ENCODE data around the gene RGS2.

RGS2 gene

DNA sequence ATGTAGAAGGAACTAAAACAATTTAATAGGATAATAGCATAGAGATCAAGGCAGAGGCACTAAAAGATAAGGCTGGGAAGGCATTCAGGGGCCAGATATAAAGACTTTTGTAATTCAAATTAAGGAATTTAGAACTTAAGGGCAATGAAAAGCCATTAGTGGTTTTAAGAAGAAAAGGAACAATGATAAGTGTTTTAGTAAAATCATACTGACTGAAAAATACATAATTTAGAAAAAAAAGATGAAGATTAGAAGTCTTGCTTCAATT is 14.1 kb upstream of the RGS2 start:
- TF ChIP-seq, protein P1, sequence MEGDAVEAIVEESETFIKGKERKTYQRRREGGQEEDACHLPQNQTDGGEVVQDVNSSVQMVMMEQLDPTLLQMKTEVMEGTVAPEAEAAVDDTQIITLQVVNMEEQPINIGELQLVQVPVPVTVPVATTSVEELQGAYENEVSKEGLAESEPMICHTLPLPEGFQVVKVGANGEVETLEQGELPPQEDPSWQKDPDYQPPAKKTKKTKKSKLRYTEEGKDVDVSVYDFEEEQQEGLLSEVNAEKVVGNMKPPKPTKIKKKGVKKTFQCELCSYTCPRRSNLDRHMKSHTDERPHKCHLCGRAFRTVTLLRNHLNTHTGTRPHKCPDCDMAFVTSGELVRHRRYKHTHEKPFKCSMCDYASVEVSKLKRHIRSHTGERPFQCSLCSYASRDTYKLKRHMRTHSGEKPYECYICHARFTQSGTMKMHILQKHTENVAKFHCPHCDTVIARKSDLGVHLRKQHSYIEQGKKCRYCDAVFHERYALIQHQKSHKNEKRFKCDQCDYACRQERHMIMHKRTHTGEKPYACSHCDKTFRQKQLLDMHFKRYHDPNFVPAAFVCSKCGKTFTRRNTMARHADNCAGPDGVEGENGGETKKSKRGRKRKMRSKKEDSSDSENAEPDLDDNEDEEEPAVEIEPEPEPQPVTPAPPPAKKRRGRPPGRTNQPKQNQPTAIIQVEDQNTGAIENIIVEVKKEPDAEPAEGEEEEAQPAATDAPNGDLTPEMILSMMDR (conservative IDR thresholded peaks at IDR 0.05; ENCODE audit: low read depth, low read length) = no peak
- H3K4me3 ChIP-seq (ENCODE audit: low read length) = no peak overlapping the region
- no peak for DNase-seq (ENCODE audit: low read depth)

- no peak for DNase-seq (ENCODE audit: low read depth)
Observed at GRCh38 chr1:192795916-192796618, 12.8 kb upstream of the RGS2 start.

GRCh38 chr1:192797143-192797542 is 11.7 kb upstream of the RGS2 start:
- DNase-seq (ENCODE audit: low read depth) = no peak
- TF ChIP-seq, protein P1 (conservative IDR thresholded peaks at IDR 0.05; ENCODE audit: low read depth, low read length) = no peak
- H3K4me3 ChIP-seq (ENCODE audit: low read length) = no peak overlapping the region

More at GRCh38 chr1:192795916-192796618, 12.8 kb upstream of the RGS2 start:
- no peak overlapping the region for H3K4me3 ChIP-seq (ENCODE audit: low read length)
- TF ChIP-seq, protein P1 (conservative IDR thresholded peaks at IDR 0.05; ENCODE audit: low read depth, low read length) = no peak

DNA sequence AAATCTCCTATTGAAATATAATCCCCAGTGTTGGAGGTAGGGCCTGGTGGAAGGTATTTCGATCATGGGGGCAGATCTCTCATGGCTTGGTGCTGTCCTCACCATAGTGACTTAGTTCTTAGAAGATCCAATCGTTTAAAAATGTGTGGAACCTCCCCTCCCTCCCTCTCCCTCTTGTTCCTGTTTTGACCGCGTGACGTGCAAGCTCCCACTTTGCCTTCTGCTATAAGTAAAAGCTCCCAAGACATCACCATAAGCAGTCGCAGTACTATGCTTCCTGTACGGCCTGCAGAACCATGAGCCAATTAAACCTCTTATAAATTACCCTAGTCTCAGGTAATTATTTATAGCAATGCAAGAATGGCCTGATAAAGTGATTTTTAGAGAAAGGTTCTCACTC is 10.9 kb upstream of the RGS2 start:
- no peak overlapping the region for H3K4me3 ChIP-seq (ENCODE audit: low read length)
- no peak for DNase-seq (ENCODE audit: low read depth)
- TF ChIP-seq, protein P1 (conservative IDR thresholded peaks at IDR 0.05; ENCODE audit: low read depth, low read length) = no peak

DNA sequence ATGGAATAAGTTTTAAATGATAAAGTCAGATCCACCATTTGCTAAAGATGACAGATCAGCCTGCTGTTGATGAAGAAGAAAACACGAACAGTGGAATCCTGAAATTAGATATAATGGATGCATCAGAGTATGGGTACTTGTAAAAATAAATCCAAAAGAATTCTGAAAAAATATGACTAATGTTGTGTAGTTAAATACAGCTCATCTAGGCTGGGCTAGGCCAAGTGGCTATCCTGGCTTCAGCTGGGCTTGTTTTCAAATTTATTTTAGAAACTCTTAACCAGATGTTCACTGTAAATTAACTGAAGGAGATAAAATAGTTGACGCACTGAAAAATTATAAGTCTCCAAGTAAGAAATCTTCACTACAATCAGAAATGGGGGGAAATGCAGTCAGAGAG is 7.4 kb upstream of the RGS2 start:
- DNase-seq (ENCODE audit: low read depth) = no peak
- TF ChIP-seq, protein P1 (conservative IDR thresholded peaks at IDR 0.05; ENCODE audit: low read depth, low read length) = no peak
- H3K4me3 ChIP-seq (ENCODE audit: low read length) = no peak overlapping the region

DNA sequence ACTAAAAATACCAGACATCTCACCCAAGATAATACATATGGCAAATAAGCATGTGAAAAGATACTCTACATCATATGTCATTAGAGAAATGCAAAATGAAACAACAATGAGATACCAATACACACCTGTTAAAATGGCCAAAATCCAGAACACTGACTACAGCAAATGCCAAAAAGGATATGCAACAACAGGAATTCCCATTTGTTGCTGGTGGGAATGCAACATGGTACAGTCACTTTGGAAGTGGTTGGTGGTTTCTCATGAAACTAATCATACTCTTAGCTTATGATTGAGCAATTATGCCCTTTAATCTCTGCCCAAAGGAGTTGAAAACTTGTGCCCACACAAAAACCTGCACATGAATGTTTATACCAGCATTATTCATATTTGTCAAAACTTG is 6.4 kb upstream of the RGS2 start:
- no peak for DNase-seq (ENCODE audit: low read depth)
- no peak overlapping the region for H3K4me3 ChIP-seq (ENCODE audit: low read length)
- TF ChIP-seq, protein P1 (conservative IDR thresholded peaks at IDR 0.05; ENCODE audit: low read depth, low read length) = no peak

- no peak for DNase-seq (ENCODE audit: low read depth)
- H3K4me3 ChIP-seq (ENCODE audit: low read length) = no peak overlapping the region
- TF ChIP-seq, protein P1 (conservative IDR thresholded peaks at IDR 0.05; ENCODE audit: low read depth, low read length) = no peak
Observed at GRCh38 chr1:192803501-192803900, 5.3 kb upstream of the RGS2 start.
